ACC112 (cell line): ENCODE results near the gene ACSM2B.
"Not testable (repeated sequence)": the region's sequence is repeated elsewhere in the genome, so short reads cannot be mapped to it uniquely, and the experiment has no call there.

Experiments used
- H2AFZ ChIP-seq: fragments of 200-600 bp; sonication (generic); one replicate; pipeline ENCODE4 v1.6.0; 2017; ENCODE audit warnings: antibody characterized with exemption, low read length; ENCODE audit not compliant: unreplicated experiment
- H3K27ac ChIP-seq: fragments of 200-600 bp; sonication (generic); 2 replicates; pipeline ENCODE4 v1.5.1; 2014; ENCODE audit warnings: low read depth, mild to moderate bottlenecking, antibody characterized with exemption, low read length, moderate library complexity
- H3K27me3 ChIP-seq: fragments of 200-600 bp; sonication (generic); 2 replicates; pipeline ENCODE4 v1.6.1; 2014; ENCODE audit warnings: mild to moderate bottlenecking, antibody characterized with exemption, low read length, moderate library complexity, mixed read lengths; ENCODE audit not compliant: insufficient read depth
- H3K36me3 ChIP-seq: fragments of 200-600 bp; sonication (generic); 2 replicates; pipeline ENCODE4 v1.6.1; 2016; ENCODE audit warnings: mild to moderate bottlenecking, antibody characterized with exemption, low read length, moderate library complexity, mixed read lengths; ENCODE audit not compliant: insufficient read depth
- H3K4me1 ChIP-seq: fragments of 200-600 bp; sonication (generic); one replicate; pipeline ENCODE4 v1.6.1; 2016; ENCODE audit warnings: low read length, mixed read lengths; ENCODE audit not compliant: insufficient read depth, unreplicated experiment, control insufficient read depth
- H3K4me3 ChIP-seq: fragments of 200-600 bp; sonication (generic); 2 replicates; pipeline ENCODE4 v1.5.1; 2014; ENCODE audit warnings: mild to moderate bottlenecking, low read depth, low read length
- H3K79me2 ChIP-seq: fragments of 200-600 bp; sonication (generic); one replicate; pipeline ENCODE4 v1.6.0; 2016; ENCODE audit warnings: low read length; ENCODE audit not compliant: control insufficient read depth, unreplicated experiment, insufficient read depth

Gene ACSM2B

GRCh38 chr16:20532284-20532792, 43.8 kb downstream of the ACSM2B start:
- H3K27ac ChIP-seq, H3K27me3 ChIP-seq, H3K36me3 ChIP-seq, H3K4me1 ChIP-seq, H2AFZ ChIP-seq, H3K4me3 ChIP-seq, H3K79me2 ChIP-seq: not testable (repeated sequence)

GRCh38 chr16:20531795-20532194, 44.4 kb downstream of the ACSM2B start:
- H3K4me3 ChIP-seq, H3K36me3 ChIP-seq, H3K79me2 ChIP-seq, H3K4me1 ChIP-seq, H3K27ac ChIP-seq, H2AFZ ChIP-seq, H3K27me3 ChIP-seq: not testable (repeated sequence)

- Histone ChIP-seq H3K4me3 (no peak overlapping the region), H3K27ac (no peak overlapping the region), H3K27me3 (no peaks in the 10 kb centered on the region), H2AFZ (no peak overlapping the region), H3K79me2 (no peaks in the 10 kb centered on the region), H3K36me3 (no peaks in the 10 kb centered on the region), H3K4me1 (no peaks in the 10 kb centered on the region)
These were observed 56.1 kb downstream of the ACSM2B start for GRCh38 chr16:20520103-20520502.

GRCh38 chr16:20519231-20519630, 56.9 kb downstream of the ACSM2B start:
- Histone ChIP-seq H3K27me3 (no peaks in the 10 kb centered on the region), H3K4me1 (no peaks in the 10 kb centered on the region), H2AFZ (no peak overlapping the region), H3K4me3 (no peak overlapping the region), H3K36me3 (no peaks in the 10 kb centered on the region), H3K27ac (no peak overlapping the region), H3K79me2 (no peaks in the 10 kb centered on the region)

GRCh38 chr16:20517149-20517548, 59.0 kb downstream of the ACSM2B start:
- Histone ChIP-seq H3K27ac (no peak overlapping the region), H3K27me3 (no peaks in the 10 kb centered on the region), H3K36me3 (no peaks in the 10 kb centered on the region), H3K79me2 (no peaks in the 10 kb centered on the region), H3K4me3 (no peak overlapping the region), H3K4me1 (no peaks in the 10 kb centered on the region), H2AFZ (no peak overlapping the region)

GRCh38 chr16:20515688-20516090, 60.5 kb downstream of the ACSM2B start:
- H3K4me3 ChIP-seq = no peak overlapping the region
- H3K79me2 ChIP-seq = no peaks in the 10 kb centered on the region
- H3K36me3 ChIP-seq = no peaks in the 10 kb centered on the region
- H3K27ac ChIP-seq = no peak overlapping the region
- no peaks in the 10 kb centered on the region for H3K27me3 ChIP-seq
- H2AFZ ChIP-seq = no peak overlapping the region
- H3K4me1 ChIP-seq = no peaks in the 10 kb centered on the region

- no peaks in the 10 kb centered on the region for H3K79me2 ChIP-seq
- H3K36me3 ChIP-seq = no peaks in the 10 kb centered on the region
- H3K27me3 ChIP-seq = no peaks in the 10 kb centered on the region
- no peak overlapping the region for H2AFZ ChIP-seq
- H3K4me3 ChIP-seq = no peak overlapping the region
- H3K4me1 ChIP-seq = no peaks in the 10 kb centered on the region
- no peak overlapping the region for H3K27ac ChIP-seq
These were observed 65.8 kb downstream of the ACSM2B start for GRCh38 chr16:20510323-20510722.

GRCh38 chr16:20507280-20507679, 68.9 kb downstream of the ACSM2B start:
- Histone ChIP-seq H3K79me2 (no peaks in the 10 kb centered on the region), H3K27me3 (no peaks in the 10 kb centered on the region), H2AFZ (no peak overlapping the region), H3K36me3 (no peaks in the 10 kb centered on the region), H3K4me3 (no peak overlapping the region), H3K27ac (no peak overlapping the region), H3K4me1 (no peaks in the 10 kb centered on the region)

GRCh38 chr16:20504418-20504817, 71.7 kb downstream of the ACSM2B start:
- Histone ChIP-seq H3K27ac (no peak overlapping the region), H3K79me2 (no peaks in the 10 kb centered on the region), H3K27me3 (no peaks in the 10 kb centered on the region), H3K4me1 (no peaks in the 10 kb centered on the region), H3K4me3 (no peak overlapping the region), H3K36me3 (no peaks in the 10 kb centered on the region), H2AFZ (no peak overlapping the region)

- not testable (repeated sequence) for H3K27ac ChIP-seq, H3K4me3 ChIP-seq, H3K79me2 ChIP-seq, H3K27me3 ChIP-seq, H2AFZ ChIP-seq, H3K4me1 ChIP-seq, H3K36me3 ChIP-seq
These were observed 84.7 kb downstream of the ACSM2B start for GRCh38 chr16:20491448-20491847.

- not testable (repeated sequence) for H3K4me1 ChIP-seq, H3K27me3 ChIP-seq, H3K79me2 ChIP-seq, H3K27ac ChIP-seq, H2AFZ ChIP-seq, H3K36me3 ChIP-seq, H3K4me3 ChIP-seq
These were observed 85.2 kb downstream of the ACSM2B start for GRCh38 chr16:20490994-20491393.
